ENCODE measurements around the gene CKMT2. TPM values are rescaled to one million over a fixed set of nuclear protein-coding genes. Genes with fewer than 3 reads are reported as not detected.

CKMT2 gene
- total and polyA plus RNA-seq, 2 of the 4 experiments (the other 2 are of a cell fraction) = 0.21 to 0.36 TPM

DNA sequence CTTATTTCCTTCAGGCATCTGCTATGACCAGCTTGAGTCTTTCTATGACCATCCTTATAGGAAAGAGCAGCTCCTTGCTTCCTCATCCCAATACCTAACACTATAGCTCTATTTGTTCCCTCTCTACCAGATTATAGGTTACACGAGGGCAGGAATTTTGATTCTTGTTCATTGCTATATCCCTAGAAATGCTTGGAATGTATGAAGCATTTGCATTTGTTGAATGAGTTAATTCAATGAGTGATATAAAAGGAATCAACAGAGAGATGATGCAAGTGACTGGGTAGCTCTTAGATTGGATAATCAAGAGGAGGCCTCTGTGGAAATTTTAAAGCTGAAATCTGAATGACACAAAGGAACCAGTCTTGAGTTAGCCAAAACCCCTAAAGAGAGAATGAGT is 82.2 kb downstream of the CKMT2 start:
- Histone ChIP-seq H3K27ac (ENCODE audit: insufficient read depth, low read length) (peak overlapping the region; percentile 90; the same call in 1 of the 2 replicates), H3K14ac (replicated peaks; ENCODE audit: low read depth, low read length) (peak overlapping the region; percentile 80; the same call in 1 of the 2 replicates), H4K91ac (ENCODE audit: insufficient read depth, low read depth, low read length) (peak overlapping the region; percentile 48), H3K4me2 (ENCODE audit: low read depth, low read length) (peak overlapping the region; percentile 63), H2AK5ac (ENCODE audit: low read depth, low read length) (no peak overlapping the region; the same call in 1 of the 2 replicates), H3K9ac (ENCODE audit: low read depth, low read length) (no peak overlapping the region), H3K18ac (ENCODE audit: low read depth, low read length) (peak overlapping the region; percentile 89), H3K4ac (ENCODE audit: low read depth, low read length) (peak overlapping the region; percentile 81), H2BK20ac (ENCODE audit: low read depth, low read length) (peak overlapping the region; percentile 75; the same call in 1 of the 2 replicates), H3K4me1 (ENCODE audit: control insufficient read depth, insufficient read depth, low read length) (peaks cover 6% of the 10 kb centered on the region; the same call in 1 of the 2 replicates), H2BK120ac (ENCODE audit: low read depth, low read length) (peak overlapping the region; percentile 76; the same call in 1 of the 2 replicates), H4K20me1 (ENCODE audit: insufficient read depth, low read length) (no peaks in the 10 kb centered on the region), H3K4me3 (ENCODE audit: insufficient read depth, low read depth, low read length) (no peak overlapping the region), H2BK15ac (ENCODE audit: low read depth, low read length) (0 out of 3 replicates have a peak overlapping the region, but pooled peaks have one; percentile 22), H3K9me1 (ENCODE audit: insufficient read depth, low read length) (no peaks in the 10 kb centered on the region), H2BK5ac (ENCODE audit: low read depth, low read length, poor library complexity, severe bottlenecking) (peak overlapping the region; percentile 94), H3K56ac (ENCODE audit: extremely low read depth, insufficient read depth, low read length) (0 out of 2 replicates have a peak overlapping the region, but pooled peaks have one; percentile 57), H2AFZ (replicated peaks; ENCODE audit: low read length, poor library complexity) (no peak overlapping the region), H3K23ac (ENCODE audit: low read depth, low read length) (peak overlapping the region; percentile 89; the same call in 1 of the 2 replicates), H3K79me1 (ENCODE audit: low read depth in 1 of 2, low read length in 2 of 2) (peaks cover 4 to 5% of the 10 kb centered on the region in 2 experiments; a peak in 2 of 4 replicates), H4K8ac (ENCODE audit: low read depth in 2 of 2, low read length in 2 of 2) (peak overlapping the region; percentile 7 to 82), H3K9me3 (ENCODE audit: control insufficient read depth, insufficient read depth, low read length) (no peaks in the 10 kb centered on the region), H2AK9ac (replicated peaks; ENCODE audit: low read depth, low read length, poor library complexity) (no peak overlapping the region), H3K27me3 (ENCODE audit: control insufficient read depth, insufficient read depth, low read length) (no peaks in the 10 kb centered on the region), H4K5ac (ENCODE audit: low read depth, low read length) (peak overlapping the region; percentile 78), H3K36me3 (ENCODE audit: control insufficient read depth, insufficient read depth, low read length) (peaks cover 16% of the 10 kb centered on the region)
- dilution Hi-C loops (cut with HindIII; ENCODE audit: low sequenced_read_pairs, unreplicated experiment) = no loop called here
- DNase-seq (peak; percentile 86), ATAC-seq (ENCODE audit: low read depth) (peak; percentile 84)
- POLR2A ChIA-PET (ENCODE audit: unreplicated experiment) = no interaction called here
- in situ Hi-C loops (cut with MboI; ENCODE audit: low sequenced_read_pairs) = no loop called here
- TF ChIP-seq MXI1 (IDR thresholded peaks at IDR 0.05; ENCODE audit: borderline replicate concordance, low read depth, low read length) (no peak), CEBPB (IDR thresholded peaks at IDR 0.05; ENCODE audit: low read depth, low read length) (peak; percentile 91)
- intact Hi-C loops (cut with micrococcal nuclease) = no loop called here
- CTCF ChIA-PET = no interaction called here
- no TSS peak for BruUV-seq (replicated peaks)
- no CpG with 5 or more reads among the region's 1 CpG for WGBS, 2 experiments (ENCODE audit: extremely low coverage in 2 of 2, insufficient read length in 1 of 2)

All from IMR-90 (cell line).